Vagina (tissue), 2 donors: ENCODE measurements around the gene CASP8. TPM values are rescaled to one million over a fixed set of nuclear protein-coding genes. Genes with fewer than 3 reads are reported as not detected.
A peak's percentile ranks its signal among the peaks of the same experiment; 100 is the strongest.

Experiments
- DNase-seq, 2 donors: peaks; one replicate each; pipeline ENCODE4 v3.0.0-alpha.2; 2017; ENCODE audit errors: extremely low spot score in 2 of 2
- H3K27ac ChIP-seq: fragments of 200-600 bp; sonication (generic); one replicate; pipeline ENCODE4 v1.5.1; 2019
- H3K27me3 ChIP-seq: fragments of 200-600 bp; sonication (generic); one replicate; pipeline ENCODE4 v1.5.1; 2019
- H3K36me3 ChIP-seq, 2 donors: fragments of 200-600 bp; sonication (generic); one replicate each; pipeline ENCODE4 v1.5.1; 2017 to 2019
- H3K4me1 ChIP-seq: fragments of 200-600 bp; sonication (generic); one replicate; pipeline ENCODE4 v1.5.1; 2019
- H3K4me3 ChIP-seq, 2 donors: fragments of 200-600 bp; sonication (generic); 1 replicate in 1 of 2; 2 replicates in 1 of 2; pipeline ENCODE4 v1.5.1; 2016 to 2019
- H3K9me3 ChIP-seq: fragments of 200-600 bp; sonication (generic); one replicate; pipeline ENCODE4 v1.5.1; 2019
- POLR2A ChIP-seq, 2 donors: fragments of 450-650 bp; IDR thresholded peaks; one replicate each; pipeline ENCODE4 v1.6.1; 2017; ENCODE audit warnings: antibody characterized with exemption in 2 of 2, mild to moderate bottlenecking in 2 of 2, moderate library complexity in 2 of 2
- POLR2AphosphoS5 ChIP-seq, 2 donors: sonication (generic); formaldehyde crosslinking; IDR thresholded peaks; one replicate each; pipeline ENCODE4 v1.9.0; 2017; ENCODE audit warnings: antibody characterized with exemption in 2 of 2, mild to moderate bottlenecking in 2 of 2, low read depth in 1 of 2; ENCODE audit not compliant: insufficient read depth in 1 of 2
- intact Hi-C: fragments of 100-400 bp; cut with DNase I; formaldehyde crosslinking; loops from one replicate; pipeline ENCODE4 v1.15.1; 2023
- total RNA-seq: library from RNA; depleted of rRNA; stranded (reverse); fragments of >200 nt; gene quantifications from one replicate; pipeline ENCODE4 v1.2.3, GENCODE V29; 2016
- TF ChIP-seq, protein P1 (sequence below), 3 experiments: fragments of 450-650 bp in 2 of 3; fragments of 200-600 bp in 1 of 3; sonication (generic) in 1 of 3; IDR thresholded peaks; one replicate each; pipeline ENCODE4 v1.5.1; 2017 to 2019; ENCODE audit warnings: antibody characterized with exemption in 3 of 3, mild to moderate bottlenecking in 2 of 3, moderate library complexity in 2 of 3

The CASP8 gene
- total RNA-seq, 1 donor from 2014 or later, result 29.2 TPM

- no peak overlapping the region for H3K27ac ChIP-seq
- DNase-seq, result peak in 1 of 2 donors; percentile 20
- no peaks in the 10 kb centered on the region for H3K27me3 ChIP-seq
- no peaks in the 10 kb centered on the region for H3K36me3 ChIP-seq
- TF ChIP-seq, protein P1, sequence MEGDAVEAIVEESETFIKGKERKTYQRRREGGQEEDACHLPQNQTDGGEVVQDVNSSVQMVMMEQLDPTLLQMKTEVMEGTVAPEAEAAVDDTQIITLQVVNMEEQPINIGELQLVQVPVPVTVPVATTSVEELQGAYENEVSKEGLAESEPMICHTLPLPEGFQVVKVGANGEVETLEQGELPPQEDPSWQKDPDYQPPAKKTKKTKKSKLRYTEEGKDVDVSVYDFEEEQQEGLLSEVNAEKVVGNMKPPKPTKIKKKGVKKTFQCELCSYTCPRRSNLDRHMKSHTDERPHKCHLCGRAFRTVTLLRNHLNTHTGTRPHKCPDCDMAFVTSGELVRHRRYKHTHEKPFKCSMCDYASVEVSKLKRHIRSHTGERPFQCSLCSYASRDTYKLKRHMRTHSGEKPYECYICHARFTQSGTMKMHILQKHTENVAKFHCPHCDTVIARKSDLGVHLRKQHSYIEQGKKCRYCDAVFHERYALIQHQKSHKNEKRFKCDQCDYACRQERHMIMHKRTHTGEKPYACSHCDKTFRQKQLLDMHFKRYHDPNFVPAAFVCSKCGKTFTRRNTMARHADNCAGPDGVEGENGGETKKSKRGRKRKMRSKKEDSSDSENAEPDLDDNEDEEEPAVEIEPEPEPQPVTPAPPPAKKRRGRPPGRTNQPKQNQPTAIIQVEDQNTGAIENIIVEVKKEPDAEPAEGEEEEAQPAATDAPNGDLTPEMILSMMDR (IDR thresholded peaks at IDR 0.05), result no peak
- no peak for TF ChIP-seq POLR2A (IDR thresholded peaks at IDR 0.05)
- no peaks in the 10 kb centered on the region for H3K9me3 ChIP-seq
- H3K4me3 ChIP-seq, result no peak overlapping the region
- H3K4me1 ChIP-seq, result peaks cover 5% of the 10 kb centered on the region
- intact Hi-C loops, result no loop called here
Measured at GRCh38 chr2:201242571-201243277, 17.6 kb upstream of the CASP8 start.

GRCh38 chr2:201244829-201245228, 15.5 kb upstream of the CASP8 start:
- Histone ChIP-seq H3K4me3 (no peak overlapping the region), H3K27me3 (no peaks in the 10 kb centered on the region), H3K27ac (no peak overlapping the region), H3K4me1 (no peaks in the 10 kb centered on the region), H3K9me3 (no peaks in the 10 kb centered on the region), H3K36me3 (no peaks in the 10 kb centered on the region)
- TF ChIP-seq POLR2AphosphoS5 (IDR thresholded peaks at IDR 0.05; ENCODE audit: insufficient read depth in 1 of 2, low read depth in 1 of 2), result no peak
- TF ChIP-seq, protein P1 (IDR thresholded peaks at IDR 0.05), result no peak
- TF ChIP-seq POLR2A (IDR thresholded peaks at IDR 0.05), result no peak
- intact Hi-C loops, result no loop called here
- peak in 1 of 2 donors; percentile 47 for DNase-seq

- Histone ChIP-seq H3K9me3 (no peaks in the 10 kb centered on the region), H3K4me3 (no peak overlapping the region), H3K4me1 (no peaks in the 10 kb centered on the region), H3K27me3 (no peaks in the 10 kb centered on the region), H3K27ac (no peak overlapping the region), H3K36me3 (no peaks in the 10 kb centered on the region)
- TF ChIP-seq, protein P1 (IDR thresholded peaks at IDR 0.05), result no peak
- no peak for TF ChIP-seq POLR2A (IDR thresholded peaks at IDR 0.05)
- no peak for TF ChIP-seq POLR2AphosphoS5 (IDR thresholded peaks at IDR 0.05; ENCODE audit: insufficient read depth in 1 of 2, low read depth in 1 of 2)
- DNase-seq, result peak in 1 of 2 donors; percentile 20
- intact Hi-C loops, result no loop called here
Measured at GRCh38 chr2:201246280-201246679, 14.1 kb upstream of the CASP8 start.

DNA sequence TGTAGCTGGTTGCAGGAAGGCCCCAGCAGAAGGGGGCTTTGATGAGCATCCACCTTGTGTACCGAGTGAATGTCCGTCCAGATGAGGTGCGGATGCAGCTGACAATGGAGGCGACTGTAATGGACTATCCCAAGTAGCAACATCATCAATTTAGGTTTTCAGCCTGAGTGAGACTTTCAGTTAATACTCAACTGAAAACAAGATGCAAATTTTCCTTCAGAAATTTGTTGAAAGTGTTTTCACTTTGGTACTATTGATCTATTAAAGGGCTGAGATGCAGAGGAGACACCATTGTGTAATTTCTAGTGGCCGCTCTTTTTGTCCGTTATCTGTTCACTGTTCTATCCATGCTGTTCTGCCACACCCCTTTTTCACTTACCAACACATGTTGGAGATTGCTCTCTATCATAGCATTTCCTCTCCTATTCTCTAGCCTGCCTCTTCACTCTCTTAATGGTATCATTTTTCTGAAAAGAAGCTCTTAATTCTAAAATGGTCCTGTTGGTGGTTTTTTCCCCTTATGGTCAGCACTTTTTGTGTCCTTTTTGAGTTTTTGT, 12.0 kb upstream of the CASP8 start:
- TF ChIP-seq, protein P1 (IDR thresholded peaks at IDR 0.05), result no peak
- TF ChIP-seq POLR2A (IDR thresholded peaks at IDR 0.05) (no peak), POLR2AphosphoS5 (IDR thresholded peaks at IDR 0.05; ENCODE audit: insufficient read depth in 1 of 2, low read depth in 1 of 2) (no peak)
- H3K27ac ChIP-seq, result no peak overlapping the region
- no peaks in the 10 kb centered on the region for H3K36me3 ChIP-seq
- DNase-seq, result peak in 1 of 2 donors; percentile 22
- H3K4me3 ChIP-seq, result no peak overlapping the region
- intact Hi-C loops, result no loop called here
- H3K27me3 ChIP-seq, result no peaks in the 10 kb centered on the region
- no peaks in the 10 kb centered on the region for H3K4me1 ChIP-seq
- H3K9me3 ChIP-seq, result no peaks in the 10 kb centered on the region

DNA sequence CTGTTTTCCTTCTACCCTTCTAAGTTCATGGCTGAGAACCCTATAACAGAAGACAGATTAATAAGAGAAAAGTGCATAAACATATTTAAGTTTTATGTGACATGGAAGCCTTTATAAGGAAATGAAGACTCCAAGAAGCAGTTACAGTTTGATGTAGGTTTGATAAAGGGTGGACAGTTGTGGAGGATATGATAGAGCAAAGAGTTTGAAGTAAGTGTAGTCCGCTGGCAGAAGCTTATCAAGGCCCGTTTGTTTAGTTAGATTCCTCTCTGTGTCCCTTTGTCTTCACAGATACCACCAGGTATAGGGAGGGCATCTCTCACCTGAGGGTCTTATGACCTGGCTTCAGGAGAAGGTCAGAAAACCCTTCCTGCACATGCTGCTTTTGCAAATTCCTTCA, 10.4 kb upstream of the CASP8 start:
- intact Hi-C loops, result no loop called here
- H3K4me3 ChIP-seq, result no peak overlapping the region
- DNase-seq, result peak in 1 of 2 donors; percentile 2

More for the DNA sequence above, 10.4 kb upstream of the CASP8 start:
- Histone ChIP-seq H3K36me3 (no peaks in the 10 kb centered on the region), H3K27ac (no peak overlapping the region), H3K9me3 (no peaks in the 10 kb centered on the region), H3K27me3 (no peaks in the 10 kb centered on the region), H3K4me1 (no peaks in the 10 kb centered on the region)
- TF ChIP-seq POLR2A (IDR thresholded peaks at IDR 0.05) (no peak), POLR2AphosphoS5 (IDR thresholded peaks at IDR 0.05; ENCODE audit: insufficient read depth in 1 of 2, low read depth in 1 of 2) (no peak)
- TF ChIP-seq, protein P1 (IDR thresholded peaks at IDR 0.05), result no peak
